Panc1 (cell line): ENCODE measurements around the gene DNAJA3.

ENCODE experiments used
- CTCF ChIP-seq: fragments of 450-650 bp; IDR thresholded peaks from 2 replicates; pipeline ENCODE4 v1.5.1; 2017; ENCODE audit warnings: mild to moderate bottlenecking
- POLR2AphosphoS5 ChIP-seq: IDR thresholded peaks from 2 replicates; pipeline ENCODE4 v1.6.1; 2012; ENCODE audit warnings: mild to moderate bottlenecking, low read depth, low read length, moderate library complexity
- REST ChIP-seq, 2 experiments: IDR thresholded peaks; 2 replicates each; pipeline ENCODE4 v1.6.1; 2011 to 2012; ENCODE audit warnings: low read depth in 2 of 2, control low read depth in 1 of 2, low read length in 1 of 2, mild to moderate bottlenecking in 1 of 2, moderate library complexity in 1 of 2; ENCODE audit not compliant: insufficient read depth in 1 of 2
- SIN3A ChIP-seq: IDR thresholded peaks from 2 replicates; pipeline ENCODE4 v1.6.1; 2012; ENCODE audit warnings: low read depth, mild to moderate bottlenecking, low read length, moderate library complexity, borderline replicate concordance; ENCODE audit not compliant: insufficient read depth
- TCF7L2 ChIP-seq: IDR thresholded peaks from 2 replicates; pipeline ENCODE4 v1.6.1; 2011; ENCODE audit warnings: mild to moderate bottlenecking, low read depth, low read length, inconsistent platforms

- no peak for TF ChIP-seq TCF7L2
- TF ChIP-seq CTCF = no peak
- no peak for TF ChIP-seq POLR2AphosphoS5
- TF ChIP-seq REST (IDR thresholded peaks at IDR 0.05; ENCODE audit: insufficient read depth in 1 of 2, low read depth in 2 of 2, low read length in 1 of 2) = no peak
- no peak for TF ChIP-seq SIN3A
Measured at GRCh38 chr16:4501071-4501478, 75.4 kb downstream of the DNAJA3 start.
